Stimulated activated CD8-positive, alpha-beta memory T cell treated with anti-CD3 and anti-CD28 coated beads, Interleukin-15, amount 100 ng/mL, for 1 hour (primary cell): ENCODE results near the gene PRSS21.

ENCODE experiments used
- DNase-seq: peaks from one replicate; pipeline ENCODE4 v3.0.0-alpha.2; 2020; ENCODE audit warnings: low read depth

Gene PRSS21

GRCh38 chr16:2843526-2843925 lies 26.5 kb downstream of the PRSS21 start:
- no peak for DNase-seq

- DNase-seq = no peak
Measured at GRCh38 chr16:2845116-2845515, 28.1 kb downstream of the PRSS21 start.

GRCh38 chr16:2846511-2847310 lies 29.7 kb downstream of the PRSS21 start:
- DNase-seq = no peak

- no peak for DNase-seq
Measured at GRCh38 chr16:2848933-2849725, 32.1 kb downstream of the PRSS21 start.

GRCh38 chr16:2852003-2852730 lies 35.1 kb downstream of the PRSS21 start:
- DNase-seq = no peak

GRCh38 chr16:2852731-2853507 lies 35.9 kb downstream of the PRSS21 start:
- DNase-seq = no peak

GRCh38 chr16:2853531-2854073 lies 36.6 kb downstream of the PRSS21 start:
- no peak for DNase-seq

- DNase-seq = no peak
Measured at GRCh38 chr16:2854700-2855309, 37.8 kb downstream of the PRSS21 start.

GRCh38 chr16:2855536-2855935 lies 38.5 kb downstream of the PRSS21 start:
- no peak for DNase-seq

- DNase-seq = no peak
Measured at GRCh38 chr16:2856061-2856670, 39.1 kb downstream of the PRSS21 start.

- DNase-seq = no peak
Measured at GRCh38 chr16:2856686-2857450, 39.8 kb downstream of the PRSS21 start.

GRCh38 chr16:2857451-2858244 lies 40.6 kb downstream of the PRSS21 start, which contains the start of gene PRSS22:
Gene PRSS22, minus strand, starts transcription at chr16:2858170. Its CDS starts 66 bp downstream, at chr16:2858104.
- DNase-seq = no peak

- DNase-seq = no peak
Measured at GRCh38 chr16:2858245-2859025, 41.4 kb downstream of the PRSS21 start.

GRCh38 chr16:2859686-2860265 lies 42.7 kb downstream of the PRSS21 start:
- no peak for DNase-seq

GRCh38 chr16:2860826-2861567 lies 44.0 kb downstream of the PRSS21 start:
- DNase-seq = no peak

- DNase-seq = no peak
Measured at GRCh38 chr16:2865651-2866050, 48.6 kb downstream of the PRSS21 start.

GRCh38 chr16:2866431-2866830 lies 49.4 kb downstream of the PRSS21 start:
- no peak for DNase-seq
